ENCODE data around the gene PPA1.
"Not testable (repeated sequence)": the region's sequence is repeated elsewhere in the genome, so short reads cannot be mapped to it uniquely, and the experiment has no call there.

Gene PPA1

DNA sequence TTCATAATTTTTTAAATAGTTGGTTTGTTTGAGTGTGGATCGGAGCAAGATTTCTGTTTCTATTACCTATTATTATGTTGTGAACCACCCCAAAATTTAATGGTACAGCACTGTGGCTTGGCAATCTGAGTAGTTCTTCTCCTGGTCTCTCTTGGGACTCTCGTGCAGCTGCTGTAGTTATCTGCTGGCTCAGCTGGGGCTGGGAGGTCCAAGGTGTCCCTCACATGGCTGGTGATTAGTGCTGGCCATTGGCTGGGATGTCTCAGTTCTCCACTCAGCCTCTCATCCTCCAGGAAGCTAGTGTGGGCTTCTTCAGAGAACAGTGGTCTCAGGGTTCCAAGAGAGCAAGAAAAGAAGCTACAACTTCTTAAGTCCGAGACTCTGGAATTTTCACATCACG is 35.1 kb upstream of the PPA1 start:
- FAIRE-seq: no peak
- DNase-seq (ENCODE audit: insufficient read length, low spot score): no peak
- TF ChIP-seq TAF1 (IDR thresholded peaks at IDR 0.05; ENCODE audit: low read depth, low read length): no peak
- no peak for TF ChIP-seq POU2F2 (IDR thresholded peaks at IDR 0.05; ENCODE audit: low read depth, low read length)
- no peak for TF ChIP-seq POLR2AphosphoS5 (IDR thresholded peaks at IDR 0.05; ENCODE audit: low read depth, low read length)
- TF ChIP-seq PAX5 (IDR thresholded peaks at IDR 0.05; ENCODE audit: insufficient read depth, low read length, severe bottlenecking): no peak
- no peak for TF ChIP-seq SPI1 (IDR thresholded peaks at IDR 0.05; ENCODE audit: low read depth, low read length)
- TF ChIP-seq POLR2A (IDR thresholded peaks at IDR 0.05; ENCODE audit: low read depth, low read length): no peak

GRCh38 chr10:70267161-70267933 is 34.1 kb upstream of the PPA1 start:
- TF ChIP-seq SPI1 (IDR thresholded peaks at IDR 0.05; ENCODE audit: low read depth, low read length): no peak
- no peak for TF ChIP-seq PAX5 (IDR thresholded peaks at IDR 0.05; ENCODE audit: insufficient read depth, low read length, severe bottlenecking)
- no peak for TF ChIP-seq TAF1 (IDR thresholded peaks at IDR 0.05; ENCODE audit: low read depth, low read length)
- no peak for TF ChIP-seq POU2F2 (IDR thresholded peaks at IDR 0.05; ENCODE audit: low read depth, low read length)
- TF ChIP-seq POLR2A (IDR thresholded peaks at IDR 0.05; ENCODE audit: low read depth, low read length): no peak
- TF ChIP-seq POLR2AphosphoS5 (IDR thresholded peaks at IDR 0.05; ENCODE audit: low read depth, low read length): no peak
- no peak for DNase-seq (ENCODE audit: insufficient read length, low spot score)
- no peak for FAIRE-seq

- DNase-seq (ENCODE audit: insufficient read length, low spot score): no peak
- TF ChIP-seq POU2F2 (IDR thresholded peaks at IDR 0.05; ENCODE audit: low read depth, low read length) (no peak), PAX5 (IDR thresholded peaks at IDR 0.05; ENCODE audit: insufficient read depth, low read length, severe bottlenecking) (no peak), TAF1 (IDR thresholded peaks at IDR 0.05; ENCODE audit: low read depth, low read length) (no peak), POLR2AphosphoS5 (IDR thresholded peaks at IDR 0.05; ENCODE audit: low read depth, low read length) (no peak), SPI1 (IDR thresholded peaks at IDR 0.05; ENCODE audit: low read depth, low read length) (no peak), POLR2A (IDR thresholded peaks at IDR 0.05; ENCODE audit: low read depth, low read length) (no peak)
- no peak for FAIRE-seq
These were observed 33.5 kb upstream of the PPA1 start for GRCh38 chr10:70266701-70267100.

DNA sequence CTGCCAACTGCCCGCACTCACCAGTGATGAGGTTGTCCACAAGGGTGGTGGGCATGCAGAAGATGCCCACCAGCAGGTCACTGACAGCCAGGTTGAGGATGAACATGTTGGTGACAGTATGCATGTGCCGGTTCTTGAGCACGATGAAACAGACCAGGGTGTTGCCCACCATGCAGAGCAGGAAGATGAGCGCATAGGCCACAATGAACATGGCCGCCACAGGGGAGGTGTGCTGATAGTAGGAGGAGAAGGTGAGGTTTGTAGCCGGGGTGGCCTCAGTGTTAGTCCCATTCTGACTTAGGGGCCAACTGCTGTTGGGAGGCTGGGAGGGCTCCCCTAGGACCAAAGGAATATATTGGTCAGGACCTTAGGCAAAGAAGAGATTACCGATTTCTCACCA is 32.8 kb upstream of the PPA1 start:
- FAIRE-seq: no peak
- DNase-seq (ENCODE audit: insufficient read length, low spot score): no peak
- TF ChIP-seq SPI1 (IDR thresholded peaks at IDR 0.05; ENCODE audit: low read depth, low read length) (no peak), POU2F2 (IDR thresholded peaks at IDR 0.05; ENCODE audit: low read depth, low read length) (no peak), PAX5 (IDR thresholded peaks at IDR 0.05; ENCODE audit: insufficient read depth, low read length, severe bottlenecking) (no peak), POLR2A (IDR thresholded peaks at IDR 0.05; ENCODE audit: low read depth, low read length) (no peak), TAF1 (IDR thresholded peaks at IDR 0.05; ENCODE audit: low read depth, low read length) (no peak), POLR2AphosphoS5 (IDR thresholded peaks at IDR 0.05; ENCODE audit: low read depth, low read length) (no peak)

- TF ChIP-seq PAX5 (IDR thresholded peaks at IDR 0.05; ENCODE audit: insufficient read depth, low read length, severe bottlenecking): no peak
- TF ChIP-seq POLR2A (IDR thresholded peaks at IDR 0.05; ENCODE audit: low read depth, low read length): no peak
- no peak for TF ChIP-seq POU2F2 (IDR thresholded peaks at IDR 0.05; ENCODE audit: low read depth, low read length)
- no peak for TF ChIP-seq SPI1 (IDR thresholded peaks at IDR 0.05; ENCODE audit: low read depth, low read length)
- TF ChIP-seq POLR2AphosphoS5 (IDR thresholded peaks at IDR 0.05; ENCODE audit: low read depth, low read length): no peak
- DNase-seq (ENCODE audit: insufficient read length, low spot score): peak; percentile 32
- FAIRE-seq: no peak
These were observed 31.9 kb upstream of the PPA1 start for GRCh38 chr10:70265032-70265689.

GRCh38 chr10:70260734-70261133 is 27.5 kb upstream of the PPA1 start:
- FAIRE-seq: no peak
- DNase-seq (ENCODE audit: insufficient read length, low spot score): no peak
- no peak for TF ChIP-seq POLR2A (IDR thresholded peaks at IDR 0.05; ENCODE audit: low read depth, low read length)
- TF ChIP-seq POU2F2 (IDR thresholded peaks at IDR 0.05; ENCODE audit: low read depth, low read length): no peak
- no peak for TF ChIP-seq PAX5 (IDR thresholded peaks at IDR 0.05; ENCODE audit: insufficient read depth, low read length, severe bottlenecking)
- no peak for TF ChIP-seq TAF1 (IDR thresholded peaks at IDR 0.05; ENCODE audit: low read depth, low read length)
- TF ChIP-seq SPI1 (IDR thresholded peaks at IDR 0.05; ENCODE audit: low read depth, low read length): no peak
- TF ChIP-seq POLR2AphosphoS5 (IDR thresholded peaks at IDR 0.05; ENCODE audit: low read depth, low read length): no peak

- FAIRE-seq (no peak), DNase-seq (ENCODE audit: insufficient read length, low spot score) (no peak)
- no peak for TF ChIP-seq POLR2AphosphoS5 (IDR thresholded peaks at IDR 0.05; ENCODE audit: low read depth, low read length)
- no peak for TF ChIP-seq POU2F2 (IDR thresholded peaks at IDR 0.05; ENCODE audit: low read depth, low read length)
- no peak for TF ChIP-seq SPI1 (IDR thresholded peaks at IDR 0.05; ENCODE audit: low read depth, low read length)
- TF ChIP-seq PAX5 (IDR thresholded peaks at IDR 0.05; ENCODE audit: insufficient read depth, low read length, severe bottlenecking): no peak
- TF ChIP-seq POLR2A (IDR thresholded peaks at IDR 0.05; ENCODE audit: low read depth, low read length): no peak
- TF ChIP-seq TAF1 (IDR thresholded peaks at IDR 0.05; ENCODE audit: low read depth, low read length): no peak
These were observed 27.0 kb upstream of the PPA1 start for GRCh38 chr10:70260259-70260658.

DNA sequence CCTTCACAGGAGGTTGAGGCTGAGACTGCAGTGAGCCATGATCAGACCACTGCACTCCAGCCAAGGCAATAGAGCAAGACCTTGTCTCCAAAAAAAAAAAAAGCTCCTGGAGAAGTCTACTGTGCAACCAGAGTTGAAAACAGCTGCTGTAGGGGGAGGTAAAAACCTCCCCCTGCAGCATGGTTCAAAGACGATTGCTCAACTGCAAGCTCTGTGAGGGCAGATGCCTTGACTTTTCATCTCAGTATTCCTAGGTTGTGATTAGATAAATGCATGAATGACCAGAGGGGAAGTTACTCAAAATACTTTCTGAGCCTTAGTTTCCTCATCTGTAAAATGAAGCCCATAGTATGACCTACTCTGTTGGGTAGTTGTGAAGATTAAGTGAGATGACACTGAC is 25.0 kb upstream of the PPA1 start:
- no peak for TF ChIP-seq POLR2A (IDR thresholded peaks at IDR 0.05; ENCODE audit: low read depth, low read length)
- no peak for TF ChIP-seq POLR2AphosphoS5 (IDR thresholded peaks at IDR 0.05; ENCODE audit: low read depth, low read length)
- TF ChIP-seq PAX5 (IDR thresholded peaks at IDR 0.05; ENCODE audit: insufficient read depth, low read length, severe bottlenecking): no peak
- TF ChIP-seq SPI1 (IDR thresholded peaks at IDR 0.05; ENCODE audit: low read depth, low read length): no peak
- DNase-seq (ENCODE audit: insufficient read length, low spot score) (no peak), FAIRE-seq (no peak)

DNA sequence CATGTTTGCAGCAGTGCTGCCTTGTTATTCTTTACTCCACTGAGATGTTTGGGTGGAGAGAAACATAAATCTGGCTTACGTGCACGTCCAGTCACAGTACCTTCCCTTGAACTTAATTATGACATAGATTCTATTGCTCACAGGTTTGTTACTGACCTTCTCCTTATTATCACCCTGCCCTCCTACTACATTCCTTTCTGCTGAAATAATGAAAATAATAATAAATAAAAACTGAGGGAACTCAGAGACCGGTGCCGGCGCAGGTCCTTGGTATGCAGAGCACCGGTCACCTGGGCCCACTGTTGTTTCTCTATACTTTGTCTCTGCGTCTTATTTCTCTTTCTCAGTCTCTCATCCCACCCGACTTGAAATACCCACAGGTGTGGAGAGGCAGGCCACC is 24.6 kb upstream of the PPA1 start:
- not testable (repeated sequence) for FAIRE-seq; DNase-seq (ENCODE audit: insufficient read length, low spot score)

DNA sequence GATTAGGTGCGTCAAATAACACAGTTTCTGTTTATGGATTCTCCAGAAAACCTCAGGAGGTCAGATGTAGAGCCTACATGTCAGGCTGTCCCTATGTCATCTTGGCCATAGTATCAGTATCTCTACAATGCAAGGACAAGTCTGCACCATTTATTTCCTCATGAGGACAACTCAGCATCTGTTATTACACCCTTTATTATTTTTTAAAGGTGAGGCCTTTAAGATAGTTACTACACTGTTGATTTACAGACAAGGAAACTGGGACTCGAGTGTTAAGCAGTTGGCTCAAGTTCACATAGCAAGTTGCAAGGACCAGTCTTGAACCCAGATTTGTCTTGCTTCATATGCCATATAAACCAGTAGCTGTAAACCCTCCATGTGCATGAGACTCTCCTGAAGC is 23.2 kb upstream of the PPA1 start:
- no peak for TF ChIP-seq POLR2AphosphoS5 (IDR thresholded peaks at IDR 0.05; ENCODE audit: low read depth, low read length)
- TF ChIP-seq POLR2A (IDR thresholded peaks at IDR 0.05; ENCODE audit: low read depth, low read length): no peak
- TF ChIP-seq TAF1 (IDR thresholded peaks at IDR 0.05; ENCODE audit: low read depth, low read length): no peak
- FAIRE-seq: no peak
- no peak for DNase-seq (ENCODE audit: insufficient read length, low spot score)
